GM19452 (cell line): ENCODE results near the gene UNC13D.
"Not testable (repeated sequence)": the region's sequence is repeated elsewhere in the genome, so short reads cannot be mapped to it uniquely, and the experiment has no call there.

Source experiments
- ATAC-seq: cut with Tn5 transposase; IDR thresholded peaks from one replicate; pipeline ENCODE4 v1.9.1; 2021; ENCODE audit not compliant: unreplicated experiment

The UNC13D gene

GRCh38 chr17:75853433-75853832 is 9.2 kb upstream of the UNC13D start:
- ATAC-seq, result no peak

GRCh38 chr17:75851693-75851991 is 7.4 kb upstream of the UNC13D start:
- not testable (repeated sequence) for ATAC-seq

- ATAC-seq, result no peak
These were observed 6.9 kb upstream of the UNC13D start for GRCh38 chr17:75850928-75851692.

GRCh38 chr17:75849724-75850123 is 5.5 kb upstream of the UNC13D start:
- no peak for ATAC-seq

GRCh38 chr17:75849279-75849646 is 5.1 kb upstream of the UNC13D start:
- no peak for ATAC-seq

- no peak for ATAC-seq
These were observed 4.5 kb upstream of the UNC13D start for GRCh38 chr17:75848523-75849278.

- ATAC-seq, result no peak
These were observed 3.7 kb upstream of the UNC13D start for GRCh38 chr17:75847614-75848522.

GRCh38 chr17:75846692-75847613 is 2.7 kb upstream of the UNC13D start:
- no peak for ATAC-seq

GRCh38 chr17:75845933-75846691 is 1.9 kb upstream of the UNC13D start:
- ATAC-seq, result no peak

GRCh38 chr17:75845058-75845711 is 981 bp upstream of the UNC13D start:
- ATAC-seq, result peak; percentile 71

- peak; percentile 5 for ATAC-seq
These were observed 390 bp upstream of the UNC13D start for GRCh38 chr17:75844530-75845057.

GRCh38 chr17:75842963-75843576 is 1.1 kb downstream of the UNC13D start:
- no peak for ATAC-seq

- ATAC-seq, result no peak
These were observed 1.8 kb downstream of the UNC13D start for GRCh38 chr17:75842411-75842810.

GRCh38 chr17:75840799-75841164 is 3.4 kb downstream of the UNC13D start:
- no peak for ATAC-seq

GRCh38 chr17:75839942-75840798 is 4.0 kb downstream of the UNC13D start:
- no peak for ATAC-seq

GRCh38 chr17:75838410-75838809 is 5.8 kb downstream of the UNC13D start:
- ATAC-seq, result no peak

- ATAC-seq, result no peak
These were observed 6.3 kb downstream of the UNC13D start for GRCh38 chr17:75837899-75838298.

GRCh38 chr17:75836605-75837004 is 7.6 kb downstream of the UNC13D start:
- no peak for ATAC-seq
